Panc1 (cell line): ENCODE results near the gene MALAT1.

ENCODE experiments used
- POLR2AphosphoS5 ChIP-seq: IDR thresholded peaks from 2 replicates; pipeline ENCODE4 v1.6.1; 2012; ENCODE audit warnings: mild to moderate bottlenecking, low read depth, low read length, moderate library complexity
- SIN3A ChIP-seq: IDR thresholded peaks from 2 replicates; pipeline ENCODE4 v1.6.1; 2012; ENCODE audit warnings: low read depth, mild to moderate bottlenecking, low read length, moderate library complexity, borderline replicate concordance; ENCODE audit not compliant: insufficient read depth
- TF ChIP-seq, protein P1 (sequence below), 2 experiments: IDR thresholded peaks; 2 replicates each; pipeline ENCODE4 v1.6.1; 2011 to 2012; ENCODE audit warnings: low read depth in 2 of 2, control low read depth in 1 of 2, low read length in 1 of 2, mild to moderate bottlenecking in 1 of 2, moderate library complexity in 1 of 2; ENCODE audit not compliant: insufficient read depth in 1 of 2
- TF ChIP-seq, protein P2 (sequence below): fragments of 450-650 bp; IDR thresholded peaks from 2 replicates; pipeline ENCODE4 v1.5.1; 2017; ENCODE audit warnings: mild to moderate bottlenecking

DNA sequence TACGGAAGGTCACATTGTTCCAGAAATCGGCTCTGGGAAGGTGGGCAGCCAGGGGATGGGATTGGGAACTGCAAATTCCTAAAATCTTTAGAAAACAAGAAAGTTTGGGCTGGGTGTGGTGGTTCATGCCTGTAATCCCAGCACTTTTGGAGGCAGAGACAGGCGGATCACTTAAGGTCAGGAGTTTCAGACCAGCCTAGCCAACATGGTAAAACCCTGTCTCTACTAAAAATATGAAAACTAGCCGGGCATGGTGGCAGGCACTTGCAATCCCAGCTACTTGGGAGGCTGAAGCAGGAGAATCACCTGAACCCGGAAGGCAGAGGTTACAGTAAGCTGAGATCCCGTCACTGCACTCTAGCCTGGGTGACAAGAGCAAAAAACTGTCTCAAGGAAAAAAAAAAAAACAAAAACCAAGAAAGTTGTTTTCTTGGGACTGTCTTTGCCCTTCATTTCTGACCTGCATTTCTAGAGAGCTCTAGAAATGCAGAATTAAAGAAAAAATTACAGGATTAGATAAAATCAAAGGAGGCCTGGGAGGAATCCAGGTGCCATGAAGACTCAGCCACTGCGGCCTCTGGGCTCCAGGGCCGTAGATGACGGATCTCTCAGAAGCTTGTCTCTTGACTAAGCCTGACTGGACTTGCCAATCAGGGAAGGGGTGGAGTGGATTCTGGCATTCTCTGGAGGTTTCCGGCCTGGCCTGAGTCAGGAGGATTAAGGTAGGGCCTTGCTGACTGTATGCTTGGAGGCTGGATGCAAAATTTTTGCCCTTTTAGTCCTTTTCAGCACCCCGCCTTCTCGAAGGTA is 5.3 kb upstream of the MALAT1 start:
- TF ChIP-seq, protein P1, sequence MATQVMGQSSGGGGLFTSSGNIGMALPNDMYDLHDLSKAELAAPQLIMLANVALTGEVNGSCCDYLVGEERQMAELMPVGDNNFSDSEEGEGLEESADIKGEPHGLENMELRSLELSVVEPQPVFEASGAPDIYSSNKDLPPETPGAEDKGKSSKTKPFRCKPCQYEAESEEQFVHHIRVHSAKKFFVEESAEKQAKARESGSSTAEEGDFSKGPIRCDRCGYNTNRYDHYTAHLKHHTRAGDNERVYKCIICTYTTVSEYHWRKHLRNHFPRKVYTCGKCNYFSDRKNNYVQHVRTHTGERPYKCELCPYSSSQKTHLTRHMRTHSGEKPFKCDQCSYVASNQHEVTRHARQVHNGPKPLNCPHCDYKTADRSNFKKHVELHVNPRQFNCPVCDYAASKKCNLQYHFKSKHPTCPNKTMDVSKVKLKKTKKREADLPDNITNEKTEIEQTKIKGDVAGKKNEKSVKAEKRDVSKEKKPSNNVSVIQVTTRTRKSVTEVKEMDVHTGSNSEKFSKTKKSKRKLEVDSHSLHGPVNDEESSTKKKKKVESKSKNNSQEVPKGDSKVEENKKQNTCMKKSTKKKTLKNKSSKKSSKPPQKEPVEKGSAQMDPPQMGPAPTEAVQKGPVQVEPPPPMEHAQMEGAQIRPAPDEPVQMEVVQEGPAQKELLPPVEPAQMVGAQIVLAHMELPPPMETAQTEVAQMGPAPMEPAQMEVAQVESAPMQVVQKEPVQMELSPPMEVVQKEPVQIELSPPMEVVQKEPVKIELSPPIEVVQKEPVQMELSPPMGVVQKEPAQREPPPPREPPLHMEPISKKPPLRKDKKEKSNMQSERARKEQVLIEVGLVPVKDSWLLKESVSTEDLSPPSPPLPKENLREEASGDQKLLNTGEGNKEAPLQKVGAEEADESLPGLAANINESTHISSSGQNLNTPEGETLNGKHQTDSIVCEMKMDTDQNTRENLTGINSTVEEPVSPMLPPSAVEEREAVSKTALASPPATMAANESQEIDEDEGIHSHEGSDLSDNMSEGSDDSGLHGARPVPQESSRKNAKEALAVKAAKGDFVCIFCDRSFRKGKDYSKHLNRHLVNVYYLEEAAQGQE (IDR thresholded peaks at IDR 0.05; ENCODE audit: insufficient read depth in 1 of 2, low read depth in 2 of 2, low read length in 1 of 2): no peak
- TF ChIP-seq, protein P2, sequence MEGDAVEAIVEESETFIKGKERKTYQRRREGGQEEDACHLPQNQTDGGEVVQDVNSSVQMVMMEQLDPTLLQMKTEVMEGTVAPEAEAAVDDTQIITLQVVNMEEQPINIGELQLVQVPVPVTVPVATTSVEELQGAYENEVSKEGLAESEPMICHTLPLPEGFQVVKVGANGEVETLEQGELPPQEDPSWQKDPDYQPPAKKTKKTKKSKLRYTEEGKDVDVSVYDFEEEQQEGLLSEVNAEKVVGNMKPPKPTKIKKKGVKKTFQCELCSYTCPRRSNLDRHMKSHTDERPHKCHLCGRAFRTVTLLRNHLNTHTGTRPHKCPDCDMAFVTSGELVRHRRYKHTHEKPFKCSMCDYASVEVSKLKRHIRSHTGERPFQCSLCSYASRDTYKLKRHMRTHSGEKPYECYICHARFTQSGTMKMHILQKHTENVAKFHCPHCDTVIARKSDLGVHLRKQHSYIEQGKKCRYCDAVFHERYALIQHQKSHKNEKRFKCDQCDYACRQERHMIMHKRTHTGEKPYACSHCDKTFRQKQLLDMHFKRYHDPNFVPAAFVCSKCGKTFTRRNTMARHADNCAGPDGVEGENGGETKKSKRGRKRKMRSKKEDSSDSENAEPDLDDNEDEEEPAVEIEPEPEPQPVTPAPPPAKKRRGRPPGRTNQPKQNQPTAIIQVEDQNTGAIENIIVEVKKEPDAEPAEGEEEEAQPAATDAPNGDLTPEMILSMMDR: no peak
- TF ChIP-seq POLR2AphosphoS5: peak; percentile 37
- TF ChIP-seq SIN3A: no peak
